Uterus (tissue), 4 donors: ENCODE results near the gene CDC27. TPM values are rescaled to one million over a fixed set of nuclear protein-coding genes. Genes with fewer than 3 reads are reported as not detected.
"Not testable (repeated sequence)": the region's sequence is repeated elsewhere in the genome, so short reads cannot be mapped to it uniquely, and the experiment has no call there.

ENCODE experiments used
- DNase-seq, 2 donors: peaks; one replicate each; pipeline ENCODE4 v3.0.0-alpha.2; 2019 to 2020
- H3K27ac ChIP-seq, 2 donors: fragments of 200-600 bp; sonication (generic); 1 replicate in 1 of 2; 2 replicates in 1 of 2; pipeline ENCODE4 v1.5.1; 2016 to 2018
- H3K27me3 ChIP-seq, 2 donors: fragments of 200-600 bp; sonication (generic); one replicate each; pipeline ENCODE4 v1.5.1; 2018 to 2019; ENCODE audit warnings: control low read depth in 1 of 2
- H3K36me3 ChIP-seq, 2 donors: fragments of 200-600 bp; sonication (generic); one replicate each; pipeline ENCODE4 v1.5.1; 2019; ENCODE audit warnings: control low read depth in 1 of 2
- H3K4me1 ChIP-seq, 2 donors: fragments of 200-600 bp; sonication (generic); one replicate each; pipeline ENCODE4 v1.5.1; 2018 to 2019; ENCODE audit warnings: control low read depth in 1 of 2
- H3K4me3 ChIP-seq, 2 donors: fragments of 200-600 bp; sonication (generic); 1 replicate in 1 of 2; 2 replicates in 1 of 2; pipeline ENCODE4 v1.5.1; 2018 to 2019; ENCODE audit warnings: mild to moderate bottlenecking in 1 of 2
- H3K9me3 ChIP-seq, 2 donors: fragments of 200-600 bp; sonication (generic); one replicate each; pipeline ENCODE4 v1.5.1; 2019; ENCODE audit warnings: control low read depth in 1 of 2
- CTCF ChIP-seq, 4 experiments: fragments of 200-600 bp in 2 of 4; fragments of 450-650 bp in 2 of 4; sonication (generic) in 2 of 4; IDR thresholded peaks; one replicate each; pipeline ENCODE4 v1.5.1; 2016 to 2019; ENCODE audit warnings: antibody characterized with exemption in 4 of 4, mild to moderate bottlenecking in 2 of 4, moderate library complexity in 1 of 4
- POLR2A ChIP-seq, 2 donors: fragments of 450-650 bp; IDR thresholded peaks; one replicate each; pipeline ENCODE4 v1.6.1; 2016; ENCODE audit warnings: antibody characterized with exemption in 2 of 2, mild to moderate bottlenecking in 1 of 2, moderate library complexity in 1 of 2
- intact Hi-C: fragments of 100-400 bp; cut with DNase I; formaldehyde crosslinking; loops from one replicate; pipeline ENCODE4 v1.15.1; 2023; ENCODE audit warnings: low total_unique reads
- total RNA-seq, 4 donors: library from RNA; depleted of rRNA in 3 of 4; stranded (reverse); fragments of >200 nt in 3 of 4; gene quantifications; one replicate each; pipeline versions ENCODE4 v1.1.0 to v1.2.4, GENCODE V29; 2014 to 2023
- donor health status: DM: yes; HTN: yes; CAD: no.

Gene CDC27
- total RNA-seq, 4 donors from 2014 or later: 87.1 to 129 (median 108) TPM

GRCh38 chr17:47072886-47073285, 116.2 kb downstream of the CDC27 start:
- intact Hi-C loops: no loop called here
- Histone ChIP-seq H3K9me3 (no peaks in the 10 kb centered on the region), H3K36me3 (no peaks in the 10 kb centered on the region), H3K27ac (no peak overlapping the region), H3K4me1 (no peaks in the 10 kb centered on the region), H3K27me3 (no peaks in the 10 kb centered on the region), H3K4me3 (no peak overlapping the region)
- no peak for DNase-seq
- no peak for TF ChIP-seq POLR2A (IDR thresholded peaks at IDR 0.05)
- no peak for TF ChIP-seq CTCF (IDR thresholded peaks at IDR 0.05)

GRCh38 chr17:47071171-47071570, 117.9 kb downstream of the CDC27 start:
- H3K9me3 ChIP-seq: not testable (repeated sequence)

DNA sequence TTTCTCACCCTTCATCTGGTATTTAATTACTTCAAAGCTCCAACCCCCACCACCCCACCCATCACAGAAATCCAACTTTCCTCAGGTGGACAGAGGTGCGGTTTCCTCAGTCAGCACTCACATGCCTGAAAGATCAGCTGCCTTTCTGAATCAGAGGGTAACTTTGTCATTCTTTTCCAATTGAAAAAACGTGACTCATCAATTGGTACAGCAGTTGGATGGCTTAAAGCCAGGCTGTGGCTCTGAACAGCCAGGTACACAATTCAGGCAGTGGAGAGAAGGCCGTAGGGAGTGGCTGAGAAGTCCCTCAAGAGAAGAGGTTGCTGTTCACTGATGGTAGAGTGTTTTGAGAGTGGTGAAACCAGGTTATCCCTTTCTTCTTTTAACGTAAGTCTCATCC, 118.8 kb downstream of the CDC27 start:
- intact Hi-C loops, H3K36me3 ChIP-seq, H3K4me1 ChIP-seq, H3K4me3 ChIP-seq, H3K27ac ChIP-seq, H3K9me3 ChIP-seq, DNase-seq, H3K27me3 ChIP-seq: not testable (repeated sequence)

More at GRCh38 chr17:47071171-47071570, 117.9 kb downstream of the CDC27 start:
- H3K4me3 ChIP-seq, DNase-seq, intact Hi-C loops, H3K27me3 ChIP-seq, H3K4me1 ChIP-seq, H3K36me3 ChIP-seq, H3K27ac ChIP-seq: not testable (repeated sequence)

Other genes with a start within 250 kb of the CDC27 start
- gene RPRML, start 210.0 kb downstream of the CDC27 start, total RNA-seq: not detected
- 1 to 10 TPM in 1 of 4 donors, not detected in 3; 3.2 TPM for gene MYL4, start 20.1 kb upstream of the CDC27 start, total RNA-seq
- gene ITGB3, start 64.5 kb upstream of the CDC27 start, total RNA-seq: 10 to 100 TPM in 3 of 4 donors, 1 to 10 TPM in 1; 7.4 to 28.7 (median 23.5) TPM
- gene EFCAB13, start 134.7 kb upstream of the CDC27 start, total RNA-seq: 10 to 100 TPM in 3 of 4 donors, 1 to 10 TPM in 1; 9.2 to 22.8 (median 14.5) TPM